ENCODE results near the gene SRSF10. TPM values are rescaled to one million over a fixed set of nuclear protein-coding genes. Genes with fewer than 3 reads are reported as not detected.

SRSF10 gene
- total RNA-seq, 1 experiment from 2014 or later: 142 TPM

- CTCF ChIA-PET: interaction anchor here (0.6 to 3.5 kb wide), 3 partner anchors 105 to 192 kb away, joined by 3 to 62 read pairs (median 21); no protein-coding TSS in a partner anchor
- Histone ChIP-seq H3K27me3 (ENCODE audit: insufficient read depth, low read length) (no peaks in the 10 kb centered on the region), H2AFZ (ENCODE audit: low read depth, low read length, poor library complexity, severe bottlenecking) (no peak overlapping the region), H3K9ac (ENCODE audit: low read length) (no peak overlapping the region), H3K4me1 (ENCODE audit: control insufficient read depth in 1 of 2, insufficient read depth in 2 of 2, low read length in 2 of 2) (peaks cover 8 to 27% of the 10 kb centered on the region in 2 experiments), H3K4me2 (ENCODE audit: low read length) (no peak overlapping the region), H3K9me3 (ENCODE audit: control insufficient read depth in 1 of 2, insufficient read depth in 1 of 2, low read depth in 1 of 2, low read length in 2 of 2) (no peaks in the 10 kb centered on the region), H3K79me2 (ENCODE audit: insufficient read depth, low read length) (no peaks in the 10 kb centered on the region), H4K20me1 (ENCODE audit: insufficient read depth) (no peaks in the 10 kb centered on the region), H3K36me3 (ENCODE audit: control insufficient read depth in 1 of 2, insufficient read depth in 2 of 2, low read length in 2 of 2) (no peaks in the 10 kb centered on the region), H3K27ac (ENCODE audit: low read depth, low read length) (no peak overlapping the region), H3K4me3 (replicated peaks in 1 of 2; ENCODE audit: low read depth in 1 of 2, low read length in 2 of 2) (no peak overlapping the region), H3K9me2 (ENCODE audit: insufficient read depth) (no peaks in the 10 kb centered on the region)
- DNase-seq (ENCODE audit: low read depth, low spot score): no peak
- intact Hi-C loops (cut with micrococcal nuclease): loop anchor here (5.0 kb wide), 1 partner anchor 118 kb away; no protein-coding TSS in a partner anchor
- POLR2A ChIA-PET: interaction anchor here (0.7 kb wide), 1 partner anchor 257 kb away, joined by 3 read pairs; no protein-coding TSS in a partner anchor
- BruUV-seq (replicated peaks): no TSS peak
- no peak for ATAC-seq
- no peak for TF ChIP-seq POLR2A (IDR thresholded peaks at IDR 0.05; ENCODE audit: borderline replicate concordance, extremely low read depth, insufficient read depth, insufficient read length)
- TF ChIP-seq CBX3 (IDR thresholded peaks at IDR 0.05; ENCODE audit: low read depth): no peak
- TF ChIP-seq ATF3 (IDR thresholded peaks at IDR 0.05): no peak
- no peak for TF ChIP-seq ELF1 (IDR thresholded peaks at IDR 0.05; ENCODE audit: borderline replicate concordance, low read depth)
- TF ChIP-seq SIN3A (IDR thresholded peaks at IDR 0.05; ENCODE audit: low read depth): no peak
- TF ChIP-seq YY1 (IDR thresholded peaks at IDR 0.05; ENCODE audit: extremely low read depth, insufficient replicate concordance, low read depth, low read length): no peak
- TF ChIP-seq ZNF274 (IDR thresholded peaks at IDR 0.05; ENCODE audit: low read depth, low read length): no peak
- TF ChIP-seq CEBPB (IDR thresholded peaks at IDR 0.05; ENCODE audit: low read depth): no peak
- no peak for TF ChIP-seq SP1 (IDR thresholded peaks at IDR 0.05; ENCODE audit: low read depth)
- no peak for TF ChIP-seq RAD21 (IDR thresholded peaks at IDR 0.05; ENCODE audit: low read depth)
- no peak for TF ChIP-seq EGR1 (IDR thresholded peaks at IDR 0.05; ENCODE audit: low read depth)
- no peak for TF ChIP-seq EZH2 (IDR thresholded peaks at IDR 0.05)
- TF ChIP-seq TCF7L2 (IDR thresholded peaks at IDR 0.05; ENCODE audit: borderline replicate concordance, extremely low read depth, insufficient read depth, insufficient read length): no peak
- TF ChIP-seq REST (IDR thresholded peaks at IDR 0.05; ENCODE audit: low read depth): no peak
- no peak for TF ChIP-seq FOSL1 (IDR thresholded peaks at IDR 0.05; ENCODE audit: low read depth)
- TF ChIP-seq JUND (IDR thresholded peaks at IDR 0.05): no peak
- RAD21 ChIA-PET (ENCODE audit: low non-redundant PET in 1 of 2, low total read pairs in 2 of 2, uncharacterized antibody in 2 of 2, unreplicated experiment in 2 of 2): no interaction called here
Measured at GRCh38 chr1:23914921-23915320, 65.2 kb downstream of the SRSF10 start.

MicroRNA genes within 50 kb of the gene (microRNA counts, 767-probe panel; counts per million panel counts)
- microRNA hsa-miR-378f: not detected

Small RNAs within 50 kb of the gene (microRNA-seq; reads per million reads assigned to microRNA genes)
- gene MIR378F (ENCODE audit: borderline number of aligned reads): not detected

Other genes with a start within 250 kb of the SRSF10 start
- gene ELOA, start 236.9 kb downstream of the SRSF10 start, total RNA-seq (2021; ENCODE audit: unreplicated experiment): 39.3 TPM
- gene PITHD1, start 201.9 kb downstream of the SRSF10 start, total RNA-seq (2021; ENCODE audit: unreplicated experiment): 57.2 TPM
- 78.0 TPM for gene LYPLA2, start 189.2 kb downstream of the SRSF10 start, total RNA-seq (2021; ENCODE audit: unreplicated experiment)
- gene GALE, start 179.6 kb downstream of the SRSF10 start, total RNA-seq (2021; ENCODE audit: unreplicated experiment): 114 TPM
- gene HMGCL, start 154.9 kb downstream of the SRSF10 start, total RNA-seq (2021; ENCODE audit: unreplicated experiment): 36.2 TPM
- 20.7 TPM for gene FUCA1, start 112.0 kb downstream of the SRSF10 start, total RNA-seq (2021; ENCODE audit: unreplicated experiment)
- gene CNR2, start 67.0 kb downstream of the SRSF10 start, total RNA-seq (2021; ENCODE audit: unreplicated experiment): 0.05 TPM
- 92.1 TPM for gene PNRC2, start 20.5 kb downstream of the SRSF10 start, total RNA-seq (2021; ENCODE audit: unreplicated experiment)
- gene MYOM3, start 131.8 kb upstream of the SRSF10 start, total RNA-seq (2021; ENCODE audit: unreplicated experiment): 7.9 TPM
- 2.1 TPM for gene IL22RA1, start 162.8 kb upstream of the SRSF10 start, total RNA-seq (2021; ENCODE audit: unreplicated experiment)
- 7.6 TPM for gene IFNLR1, start 207.0 kb upstream of the SRSF10 start, total RNA-seq (2021; ENCODE audit: unreplicated experiment)